Smooth muscle cell (in vitro differentiated cells): Measurements from ENCODE around the gene AP1AR. TPM values are rescaled to one million over a fixed set of nuclear protein-coding genes. Genes with fewer than 3 reads are reported as not detected.
"Not testable (repeated sequence)": the region's sequence is repeated elsewhere in the genome, so short reads cannot be mapped to it uniquely, and the experiment has no call there.

Experiments
- DNase-seq: peaks from one replicate; lab custom pipeline; 2025; ENCODE audit not compliant: unreplicated experiment; lab: John Stamatoyannopoulos, UW
- H2AFZ ChIP-seq: fragments of 200-600 bp; sonication (generic); 2 replicates; pipeline ENCODE4 v1.6.0; 2016; ENCODE audit warnings: antibody characterized with exemption, low read depth, mild to moderate bottlenecking
- H3F3A ChIP-seq: fragments of 200-600 bp; sonication (generic); 2 replicates; pipeline ENCODE4 v1.6.0; 2017; ENCODE audit warnings: antibody characterized with exemption, low read depth
- H3K27ac ChIP-seq: fragments of 200-600 bp; sonication (generic); 2 replicates; pipeline ENCODE4 v1.5.1; 2016; ENCODE audit warnings: low read depth, mild to moderate bottlenecking
- H3K27me3 ChIP-seq: fragments of 200-600 bp; sonication (generic); 2 replicates; pipeline ENCODE4 v1.6.1; 2016; ENCODE audit warnings: low read depth, mild to moderate bottlenecking
- H3K36me3 ChIP-seq: fragments of 200-600 bp; sonication (generic); 2 replicates; pipeline ENCODE4 v1.5.1; 2016; ENCODE audit warnings: low read depth
- H3K4me1 ChIP-seq: fragments of 200-600 bp; sonication (generic); 2 replicates; pipeline ENCODE4 v1.5.1; 2016; ENCODE audit warnings: low read depth
- H3K4me2 ChIP-seq: fragments of 200-600 bp; sonication (generic); 2 replicates; pipeline ENCODE4 v1.6.0; 2016; ENCODE audit warnings: mild to moderate bottlenecking
- H3K4me3 ChIP-seq: fragments of 200-600 bp; sonication (generic); 2 replicates; pipeline ENCODE4 v1.5.1; 2016; ENCODE audit warnings: mild to moderate bottlenecking
- H3K79me2 ChIP-seq: fragments of 200-600 bp; sonication (generic); 2 replicates; pipeline ENCODE4 v1.6.0; 2016; ENCODE audit warnings: low read depth, mild to moderate bottlenecking
- H3K9ac ChIP-seq: fragments of 200-600 bp; sonication (generic); 2 replicates; pipeline ENCODE4 v1.6.0; 2016; ENCODE audit warnings: low read depth
- H3K9me3 ChIP-seq: fragments of 200-600 bp; sonication (generic); replicated peaks from 2 replicates; pipeline ENCODE4 v1.5.1; 2016; ENCODE audit warnings: low read depth
- H4K20me1 ChIP-seq: fragments of 200-600 bp; sonication (generic); 2 replicates; pipeline ENCODE4 v1.6.0; 2016; ENCODE audit warnings: low read depth
- CTCF ChIP-seq: fragments of 200-600 bp; sonication (generic); IDR thresholded peaks from 2 replicates; pipeline ENCODE4 v1.5.1; 2017; ENCODE audit warnings: borderline replicate concordance, mild to moderate bottlenecking, antibody characterized with exemption; ENCODE audit not compliant: insufficient read depth, poor library complexity, severe bottlenecking
- WGBS: methylation state at CpG from one replicate; pipeline ENCODE4 v1.1.7; 2016; ENCODE audit warnings: low lambda C conversion rate; 5-methylcytosine and 5-hydroxymethylcytosine counted together
- polyA plus RNA-seq: library from polyadenylated mRNA; unstranded; fragments of >200 nt; fragmentation: Nextera tagmentation; extraction: Ambion mirVana; gene quantifications from 2 replicates; pipeline ENCODE4 v1.2.1, GENCODE V29; 2016
- total RNA-seq: library from RNA; depleted of rRNA; stranded (reverse); fragments of >200 nt; gene quantifications from 2 replicates; pipeline ENCODE4 v1.2.3, GENCODE V29; 2014

AP1AR gene
- total and polyA plus RNA-seq, 2 experiments from 2014 or later: 11.1 to 23.0 TPM

- no peak for TF ChIP-seq CTCF
- H3K27me3 ChIP-seq: no peaks in the 10 kb centered on the region
- H3K4me3 ChIP-seq: no peak overlapping the region
- no peak overlapping the region for H3K4me2 ChIP-seq
- no peak overlapping the region for H3K9ac ChIP-seq
- H3K36me3 ChIP-seq: no peaks in the 10 kb centered on the region
- WGBS: 52% methylated on average over 4 of the region's 4 CpGs
- no peak for DNase-seq
- H3K4me1 ChIP-seq: no peaks in the 10 kb centered on the region
- H3K9me3 ChIP-seq: no peaks in the 10 kb centered on the region
- no peak overlapping the region for H2AFZ ChIP-seq
- no peaks in the 10 kb centered on the region for H3F3A ChIP-seq
- no peaks in the 10 kb centered on the region for H3K79me2 ChIP-seq
- H4K20me1 ChIP-seq: no peaks in the 10 kb centered on the region
- no peak overlapping the region for H3K27ac ChIP-seq
These were observed 29.6 kb upstream of the AP1AR start for GRCh38 chr4:112201915-112202505.

- Histone ChIP-seq H3K79me2 (no peaks in the 10 kb centered on the region), H3K4me1 (no peaks in the 10 kb centered on the region), H3K4me3 (no peak overlapping the region), H3K27me3 (no peaks in the 10 kb centered on the region), H4K20me1 (no peaks in the 10 kb centered on the region), H3F3A (no peaks in the 10 kb centered on the region), H3K9ac (no peak overlapping the region), H2AFZ (no peak overlapping the region), H3K9me3 (no peaks in the 10 kb centered on the region), H3K36me3 (no peaks in the 10 kb centered on the region), H3K4me2 (no peak overlapping the region), H3K27ac (no peak overlapping the region)
- no peak for DNase-seq
- 85% methylated on average over 1 of the region's 1 CpG for WGBS
- TF ChIP-seq CTCF: no peak
These were observed 28.0 kb upstream of the AP1AR start for GRCh38 chr4:112203593-112203992.

- no peaks in the 10 kb centered on the region for H3K9me3 ChIP-seq
- H3K36me3 ChIP-seq: no peaks in the 10 kb centered on the region
- H2AFZ ChIP-seq: no peak overlapping the region
- H3K9ac ChIP-seq: no peak overlapping the region
- no peak for TF ChIP-seq CTCF
- WGBS: 83% methylated on average over 2 of the region's 2 CpGs
- no peak overlapping the region for H3K4me3 ChIP-seq
- no peaks in the 10 kb centered on the region for H4K20me1 ChIP-seq
- no peaks in the 10 kb centered on the region for H3K27me3 ChIP-seq
- no peaks in the 10 kb centered on the region for H3F3A ChIP-seq
- no peak overlapping the region for H3K4me2 ChIP-seq
- no peak overlapping the region for H3K27ac ChIP-seq
- no peaks in the 10 kb centered on the region for H3K79me2 ChIP-seq
- DNase-seq: no peak
- H3K4me1 ChIP-seq: no peaks in the 10 kb centered on the region
These were observed 25.2 kb upstream of the AP1AR start for GRCh38 chr4:112206431-112206830.

GRCh38 chr4:112208137-112209095 is 23.2 kb upstream of the AP1AR start:
- H3F3A ChIP-seq, H3K79me2 ChIP-seq, DNase-seq, H4K20me1 ChIP-seq, H3K27ac ChIP-seq, H3K9ac ChIP-seq, H3K4me2 ChIP-seq, H3K36me3 ChIP-seq, H3K9me3 ChIP-seq, H3K4me1 ChIP-seq, H3K4me3 ChIP-seq, H2AFZ ChIP-seq, H3K27me3 ChIP-seq: not testable (repeated sequence)
- 89% methylated on average over 7 of the region's 7 CpGs for WGBS
